Muscle layer of duodenum (tissue), 2 donors: Measurements from ENCODE around the gene ATP5PB.

Experiments
- H3K27ac ChIP-seq: one replicate; pipeline ENCODE4 v1.7.0; 2013; ENCODE audit warnings: mild to moderate bottlenecking, low read length
- H3K27me3 ChIP-seq: one replicate; pipeline ENCODE4 v1.7.0; 2013; ENCODE audit warnings: low read depth, mild to moderate bottlenecking, control low read depth, low read length
- H3K36me3 ChIP-seq, 2 donors: one replicate each; pipeline ENCODE4 v1.7.0; 2013; ENCODE audit warnings: low read length in 2 of 2, control low read depth in 1 of 2, mild to moderate bottlenecking in 1 of 2; ENCODE audit not compliant: insufficient read depth in 2 of 2, control insufficient read depth in 1 of 2
- H3K4me1 ChIP-seq, 2 donors: one replicate each; pipeline ENCODE4 v1.7.0; 2013; ENCODE audit warnings: low read length in 2 of 2, mild to moderate bottlenecking in 2 of 2, control low read depth in 1 of 2, moderate library complexity in 1 of 2; ENCODE audit not compliant: insufficient read depth in 2 of 2, control insufficient read depth in 1 of 2
- H3K4me3 ChIP-seq, 2 donors: one replicate each; pipeline ENCODE4 v1.7.0; 2013; ENCODE audit warnings: low read length in 2 of 2, low read depth in 1 of 2, mild to moderate bottlenecking in 1 of 2
- H3K9me3 ChIP-seq, 2 donors: one replicate each; pipeline ENCODE4 v1.7.0; 2013; ENCODE audit warnings: low read length in 2 of 2, control low read depth in 1 of 2, mild to moderate bottlenecking in 1 of 2; ENCODE audit not compliant: control insufficient read depth in 1 of 2
- donor health status: healthy.

The ATP5PB gene

GRCh38 chr1:111448482-111448917 is 764 bp upstream of the ATP5PB start:
- H3K27me3 ChIP-seq: no peaks in the 10 kb centered on the region
- peaks cover 13 to 16% of the 10 kb centered on the region in 2 donors for H3K36me3 ChIP-seq
- H3K4me1 ChIP-seq: peaks cover 10 to 42% of the 10 kb centered on the region in 2 donors
- H3K9me3 ChIP-seq: no peaks in the 10 kb centered on the region
- H3K4me3 ChIP-seq: peak overlapping the region; percentile 98 to 99
- H3K27ac ChIP-seq: peak overlapping the region; percentile 36

GRCh38 chr1:111449703-111450017 is 396 bp downstream of the ATP5PB start:
- Histone ChIP-seq H3K36me3 (peaks cover 16 to 18% of the 10 kb centered on the region in 2 donors), H3K27ac (peak overlapping the region; percentile 98), H3K4me1 (peaks cover 10 to 52% of the 10 kb centered on the region in 2 donors), H3K4me3 (peak overlapping the region; percentile 98 to 99), H3K9me3 (no peaks in the 10 kb centered on the region), H3K27me3 (no peaks in the 10 kb centered on the region)

- Histone ChIP-seq H3K4me1 (peaks cover 10 to 57% of the 10 kb centered on the region in 2 donors), H3K9me3 (no peaks in the 10 kb centered on the region), H3K27me3 (no peaks in the 10 kb centered on the region), H3K36me3 (peaks cover 16 to 18% of the 10 kb centered on the region in 2 donors), H3K4me3 (peak overlapping the region; percentile 98 to 99), H3K27ac (peak overlapping the region; percentile 98)
Measured at GRCh38 chr1:111450185-111450584, 921 bp downstream of the ATP5PB start.

- H3K27ac ChIP-seq: no peak overlapping the region
- peaks cover 32% of the 10 kb centered on the region in 2 donors for H3K36me3 ChIP-seq
- H3K27me3 ChIP-seq: no peaks in the 10 kb centered on the region
- H3K4me3 ChIP-seq: no peak overlapping the region
- peaks cover 7 to 56% of the 10 kb centered on the region in 2 donors for H3K4me1 ChIP-seq
- H3K9me3 ChIP-seq: no peaks in the 10 kb centered on the region
Measured at GRCh38 chr1:111452581-111452980, 3.3 kb downstream of the ATP5PB start.

- Histone ChIP-seq H3K27me3 (no peaks in the 10 kb centered on the region), H3K36me3 (peaks cover 44% of the 10 kb centered on the region in 2 donors), H3K4me1 (peaks cover 0 to 46% of the 10 kb centered on the region in 2 donors), H3K27ac (no peak overlapping the region), H3K4me3 (no peak overlapping the region), H3K9me3 (no peaks in the 10 kb centered on the region)
Measured at GRCh38 chr1:111453706-111454105, 4.4 kb downstream of the ATP5PB start.

GRCh38 chr1:111454859-111455641 is 5.8 kb downstream of the ATP5PB start:
- H3K9me3 ChIP-seq: no peaks in the 10 kb centered on the region
- H3K4me3 ChIP-seq: no peak overlapping the region
- peaks cover 0 to 43% of the 10 kb centered on the region in 2 donors for H3K4me1 ChIP-seq
- H3K27ac ChIP-seq: no peak overlapping the region
- H3K36me3 ChIP-seq: peaks cover 53 to 57% of the 10 kb centered on the region in 2 donors
- no peaks in the 10 kb centered on the region for H3K27me3 ChIP-seq

GRCh38 chr1:111455642-111456031 is 6.4 kb downstream of the ATP5PB start:
- Histone ChIP-seq H3K9me3 (no peaks in the 10 kb centered on the region), H3K4me3 (no peak overlapping the region), H3K4me1 (peaks cover 0 to 37% of the 10 kb centered on the region in 2 donors), H3K36me3 (peaks cover 55 to 59% of the 10 kb centered on the region in 2 donors), H3K27me3 (no peaks in the 10 kb centered on the region), H3K27ac (no peak overlapping the region)

GRCh38 chr1:111461765-111462164 is 12.5 kb downstream of the ATP5PB start:
- Histone ChIP-seq H3K4me3 (no peak overlapping the region), H3K9me3 (no peaks in the 10 kb centered on the region), H3K36me3 (peaks cover 47 to 59% of the 10 kb centered on the region in 2 donors), H3K27ac (no peak overlapping the region), H3K4me1 (peaks cover 0 to 5% of the 10 kb centered on the region in 2 donors), H3K27me3 (no peaks in the 10 kb centered on the region)

GRCh38 chr1:111462370-111463028 is 13.2 kb downstream of the ATP5PB start:
- Histone ChIP-seq H3K27ac (no peak overlapping the region), H3K4me3 (no peak overlapping the region), H3K9me3 (no peaks in the 10 kb centered on the region), H3K27me3 (no peaks in the 10 kb centered on the region), H3K36me3 (peaks cover 39 to 55% of the 10 kb centered on the region in 2 donors), H3K4me1 (peaks cover 0 to 5% of the 10 kb centered on the region in 2 donors)

- Histone ChIP-seq H3K27ac (no peak overlapping the region), H3K4me1 (peaks cover 0 to 5% of the 10 kb centered on the region in 2 donors), H3K36me3 (peaks cover 33 to 55% of the 10 kb centered on the region in 2 donors), H3K4me3 (no peak overlapping the region), H3K9me3 (no peaks in the 10 kb centered on the region), H3K27me3 (no peaks in the 10 kb centered on the region)
Measured at GRCh38 chr1:111463029-111463683, 13.9 kb downstream of the ATP5PB start.

GRCh38 chr1:111465754-111466153 is 16.5 kb downstream of the ATP5PB start:
- H3K36me3 ChIP-seq: peaks cover 26 to 59% of the 10 kb centered on the region in 2 donors
- no peak overlapping the region for H3K4me3 ChIP-seq
- no peaks in the 10 kb centered on the region for H3K9me3 ChIP-seq
- no peaks in the 10 kb centered on the region for H3K27me3 ChIP-seq
- peaks cover 0 to 5% of the 10 kb centered on the region in 2 donors for H3K4me1 ChIP-seq
- no peak overlapping the region for H3K27ac ChIP-seq
